Stimulated activated CD4-positive, alpha-beta T cell treated with anti-CD3 and anti-CD28 coated beads, Interleukin-15, amount 100 ng/mL, for 24 hours (primary cell): ENCODE data around the gene ATP5ME.
"Not testable (repeated sequence)": the region's sequence is repeated elsewhere in the genome, so short reads cannot be mapped to it uniquely, and the experiment has no call there.

Source experiments
- DNase-seq: peaks from one replicate; pipeline ENCODE4 v3.0.0-alpha.2; 2020

Gene ATP5ME

GRCh38 chr4:674172-675035 is at the start of gene ATP5ME, which contains the start of gene MYL5:
Gene ATP5ME (minus strand): TSS chr4:674276. CDS start chr4:674247, 29 bp downstream.
Gene MYL5 (plus strand): TSS chr4:674542. CDS start chr4:678027, 3,485 bp downstream.
- peak; percentile 97 for DNase-seq

DNA sequence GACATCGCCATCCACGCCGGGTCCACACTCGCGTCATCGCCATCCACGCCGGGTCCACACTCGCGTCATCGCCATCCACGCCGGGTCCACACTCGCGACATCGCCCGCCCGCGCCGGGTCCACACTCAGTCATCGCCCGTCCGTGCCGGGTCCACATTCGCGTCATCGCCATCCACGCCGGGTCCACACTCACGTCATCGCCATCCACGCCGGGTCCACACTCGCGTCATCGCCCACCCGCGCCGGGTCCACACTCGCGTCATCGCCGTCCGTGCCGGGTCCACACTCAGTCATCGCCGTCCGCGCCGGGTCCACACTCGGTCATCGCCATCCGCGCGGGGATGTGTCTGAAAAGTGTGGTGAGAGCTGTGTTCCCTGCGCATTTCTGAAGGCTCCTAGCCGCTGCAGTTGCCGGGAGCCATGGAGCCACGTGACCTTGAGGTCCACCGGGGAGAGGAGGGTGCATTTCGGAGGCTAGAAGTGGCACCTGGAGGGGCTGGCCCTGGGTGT is 48.8 kb upstream of the ATP5ME start:
- DNase-seq = no peak

GRCh38 chr4:722169-722725 is 48.2 kb upstream of the ATP5ME start:
- DNase-seq = no peak

GRCh38 chr4:721261-722168 is 47.4 kb upstream of the ATP5ME start:
- DNase-seq = no peak

DNA sequence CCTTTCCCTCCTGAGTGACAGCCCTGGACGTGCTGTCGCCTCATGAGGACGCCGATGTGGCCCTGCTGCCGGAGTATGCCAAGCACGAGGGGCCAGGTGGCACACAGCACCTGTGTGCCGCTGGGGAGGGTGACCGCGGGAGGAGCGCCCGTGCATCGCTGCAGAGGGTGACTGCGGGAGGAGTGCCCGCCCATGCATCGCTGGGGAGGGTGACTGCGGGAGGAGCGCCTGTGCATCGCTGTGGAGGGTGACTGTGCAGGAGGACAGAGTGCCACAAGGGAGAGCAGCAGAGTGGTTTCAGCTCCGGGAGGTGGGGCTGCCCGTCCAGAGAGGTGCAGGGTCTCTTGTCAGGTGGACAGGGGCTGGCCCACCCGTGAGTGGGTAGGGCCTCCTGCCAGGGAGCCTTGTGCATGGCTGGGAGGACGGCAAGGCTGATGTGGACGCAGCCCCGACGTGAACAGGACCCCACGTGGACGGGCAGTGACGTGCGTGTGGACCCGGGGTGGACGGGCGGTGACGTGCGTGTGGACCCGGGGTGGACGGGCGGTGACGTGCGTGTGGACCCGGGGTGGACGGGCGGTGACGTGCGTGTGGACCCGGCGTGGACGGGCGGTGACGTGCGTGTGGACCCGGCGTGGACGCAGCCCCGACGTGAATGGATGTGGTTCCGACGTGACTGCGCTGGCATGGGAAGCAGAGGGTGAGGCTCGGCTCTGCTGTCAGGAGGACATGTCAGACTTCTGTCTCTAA is 46.2 kb upstream of the ATP5ME start:
- DNase-seq = no peak

DNA sequence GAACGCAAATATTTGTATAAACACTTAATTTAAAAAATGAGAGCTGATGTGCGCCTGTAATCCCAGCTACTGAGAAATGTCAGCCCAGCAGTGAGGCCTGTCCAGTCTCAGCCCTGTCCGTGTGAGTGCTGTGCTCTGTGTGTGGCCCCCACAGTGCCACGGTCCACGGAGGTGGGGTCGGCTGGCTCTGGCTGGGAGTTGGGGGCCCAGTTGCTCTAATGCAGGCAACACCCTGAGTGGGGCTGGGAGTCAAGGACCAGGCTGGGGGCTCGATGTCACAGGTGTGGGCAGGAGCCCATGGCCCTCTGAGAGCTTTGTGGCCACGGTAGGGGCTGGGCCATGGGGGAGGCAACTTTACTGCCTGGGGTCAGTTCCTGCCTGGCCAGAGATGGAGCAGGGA is 44.4 kb upstream of the ATP5ME start:
- DNase-seq = no peak

DNA sequence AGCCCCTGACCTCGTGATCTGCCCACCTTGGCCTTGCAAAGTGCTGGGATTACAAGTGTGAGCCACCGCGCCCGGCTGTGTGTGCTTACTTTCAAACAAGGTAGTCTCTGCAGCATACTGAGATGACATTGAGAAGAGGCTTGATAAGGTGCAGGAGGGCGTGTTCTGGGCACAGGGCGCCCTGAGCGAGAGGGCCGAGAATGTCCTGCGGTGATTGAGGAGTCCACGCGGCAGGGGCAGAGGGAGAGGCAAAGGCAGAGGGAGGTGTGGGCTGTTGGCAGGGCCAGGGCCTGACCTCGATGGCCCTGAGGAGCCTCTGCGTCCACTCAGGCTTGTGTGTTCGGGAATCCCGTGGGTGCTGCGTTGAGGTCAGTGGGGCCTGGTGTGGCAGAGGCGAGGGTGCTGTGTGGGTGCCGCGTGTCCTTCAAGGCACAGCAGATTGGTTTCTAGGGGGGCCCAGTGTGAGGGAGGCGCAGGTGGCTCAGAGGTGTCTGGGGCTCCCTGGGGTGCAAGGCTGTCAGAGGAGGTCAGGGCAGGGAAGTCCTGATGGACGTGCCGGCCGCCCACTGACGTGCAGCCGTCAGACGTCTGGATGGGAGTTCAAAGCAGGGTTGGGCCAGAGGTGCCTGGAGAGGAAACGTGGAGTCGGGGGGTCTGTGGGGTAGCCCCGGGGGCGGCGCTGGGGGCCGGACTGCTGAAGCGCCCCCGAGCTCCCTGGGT is 43.7 kb upstream of the ATP5ME start:
- DNase-seq = no peak

GRCh38 chr4:714087-714486 is 40.0 kb upstream of the ATP5ME start:
- DNase-seq = no peak

- no peak for DNase-seq
Measured at GRCh38 chr4:712916-713632, 39.0 kb upstream of the ATP5ME start.

DNA sequence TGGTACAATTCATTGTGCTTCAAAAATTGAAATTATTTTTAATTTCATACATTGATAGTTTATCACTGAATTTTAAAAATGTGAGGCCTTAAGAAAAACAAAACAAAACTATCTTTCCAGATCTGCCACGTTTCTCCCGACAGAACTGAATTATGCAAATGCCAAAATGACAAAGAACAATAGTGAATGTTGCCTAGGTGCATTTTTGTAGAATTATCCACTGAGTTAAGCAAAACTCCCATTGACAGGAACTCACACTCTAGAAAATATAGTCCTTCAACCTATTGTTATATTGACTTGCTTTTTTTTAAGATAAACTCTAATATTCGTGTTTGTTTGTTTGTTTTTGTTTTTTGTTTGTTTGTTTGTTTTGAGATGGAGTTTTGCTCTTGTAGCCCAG is 38.0 kb upstream of the ATP5ME start:
- no peak for DNase-seq

GRCh38 chr4:710916-711315 is 36.8 kb upstream of the ATP5ME start:
- no peak for DNase-seq

- no peak for DNase-seq
Measured at GRCh38 chr4:710116-710515, 36.0 kb upstream of the ATP5ME start.

DNA sequence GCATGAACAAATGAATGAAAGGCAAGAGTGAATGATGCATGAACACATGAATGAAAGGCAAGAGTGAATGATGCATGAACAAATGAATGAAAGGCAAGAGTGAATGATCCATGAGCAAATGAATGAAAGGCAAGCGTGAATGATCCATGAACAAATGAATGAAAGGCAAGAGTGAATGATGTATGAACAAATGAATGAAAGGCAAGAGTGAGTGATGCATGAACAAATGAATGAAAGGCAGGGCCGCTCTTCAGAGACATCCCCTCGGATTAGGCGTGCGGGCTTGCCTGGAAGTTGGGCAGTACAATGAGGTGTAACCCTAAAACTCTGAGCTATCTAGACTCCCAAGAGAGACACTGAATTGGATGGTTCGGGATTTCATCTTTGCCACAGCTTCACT is 35.3 kb upstream of the ATP5ME start:
- DNase-seq = no peak

GRCh38 chr4:708631-708933 is 34.5 kb upstream of the ATP5ME start:
- no peak for DNase-seq

DNA sequence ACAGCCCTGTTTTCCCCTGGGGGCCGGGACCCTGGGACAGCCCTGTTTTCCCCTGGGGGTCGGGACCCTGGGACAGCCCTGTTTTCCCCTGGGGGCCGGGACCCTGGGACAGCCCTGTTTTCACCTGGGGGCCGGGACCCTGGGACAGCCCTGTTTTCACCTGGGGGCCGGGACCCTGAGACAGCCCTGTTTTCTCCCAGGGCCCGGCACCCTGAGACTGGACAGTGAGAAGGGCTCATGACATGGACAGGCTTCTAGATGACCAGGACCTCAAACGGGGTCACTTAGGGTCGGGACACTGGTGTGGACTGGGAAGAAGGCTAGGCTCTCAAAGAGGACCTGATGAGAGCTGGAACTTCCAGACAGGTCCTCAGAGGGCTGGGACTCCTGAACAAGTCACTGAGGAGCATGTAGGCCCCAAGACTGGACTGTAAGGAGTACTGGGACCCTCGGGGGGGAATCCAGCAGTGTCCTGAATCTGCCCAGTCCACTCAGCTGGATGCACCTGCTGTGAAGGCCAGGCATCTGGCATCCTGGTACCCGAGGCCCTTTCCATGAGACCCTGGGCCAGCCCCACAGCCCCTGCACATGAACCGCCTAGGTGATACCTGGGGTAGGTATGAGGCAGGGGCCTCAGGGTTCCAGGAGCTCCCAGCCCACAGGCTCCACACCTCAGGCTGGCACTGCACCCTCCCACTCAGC is 34.0 kb upstream of the ATP5ME start:
- DNase-seq = no peak

DNA sequence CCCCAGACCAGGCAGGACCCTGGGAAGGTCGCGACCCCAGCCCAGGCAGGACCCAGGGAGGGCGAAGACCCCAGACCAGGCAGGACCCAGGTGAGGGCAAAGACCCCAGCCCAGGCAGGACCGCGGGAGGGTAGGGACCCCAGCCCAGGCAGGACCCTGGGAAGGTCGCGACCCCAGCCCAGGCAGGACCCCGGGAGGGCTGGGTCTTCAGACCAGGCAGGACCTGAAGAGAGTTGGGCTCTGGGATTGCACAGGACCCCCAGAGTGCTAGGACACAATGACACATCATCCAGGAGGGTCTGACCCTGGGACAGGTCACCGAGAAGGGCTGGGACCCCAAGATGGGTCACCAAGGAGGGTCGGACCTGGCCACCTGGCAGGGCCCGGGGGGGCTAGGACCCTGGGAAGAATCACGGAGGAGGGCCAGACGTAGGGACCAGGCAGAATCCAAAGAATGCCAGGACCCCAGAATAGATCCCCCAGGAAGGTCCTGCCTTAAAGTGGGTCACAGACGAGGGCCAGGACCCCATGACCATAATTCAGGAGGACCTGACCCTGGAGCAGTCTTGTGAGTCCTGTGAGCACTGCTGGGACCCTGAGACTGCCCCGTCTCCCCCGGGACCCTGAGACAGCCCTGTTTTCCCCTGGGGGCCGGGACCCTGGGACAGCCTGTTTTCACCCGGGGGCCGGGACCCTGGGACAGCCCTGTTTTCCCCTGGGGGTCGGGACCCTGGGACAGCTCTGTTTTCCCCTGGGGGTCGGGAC is 32.9 kb upstream of the ATP5ME start:
- DNase-seq = no peak

DNA sequence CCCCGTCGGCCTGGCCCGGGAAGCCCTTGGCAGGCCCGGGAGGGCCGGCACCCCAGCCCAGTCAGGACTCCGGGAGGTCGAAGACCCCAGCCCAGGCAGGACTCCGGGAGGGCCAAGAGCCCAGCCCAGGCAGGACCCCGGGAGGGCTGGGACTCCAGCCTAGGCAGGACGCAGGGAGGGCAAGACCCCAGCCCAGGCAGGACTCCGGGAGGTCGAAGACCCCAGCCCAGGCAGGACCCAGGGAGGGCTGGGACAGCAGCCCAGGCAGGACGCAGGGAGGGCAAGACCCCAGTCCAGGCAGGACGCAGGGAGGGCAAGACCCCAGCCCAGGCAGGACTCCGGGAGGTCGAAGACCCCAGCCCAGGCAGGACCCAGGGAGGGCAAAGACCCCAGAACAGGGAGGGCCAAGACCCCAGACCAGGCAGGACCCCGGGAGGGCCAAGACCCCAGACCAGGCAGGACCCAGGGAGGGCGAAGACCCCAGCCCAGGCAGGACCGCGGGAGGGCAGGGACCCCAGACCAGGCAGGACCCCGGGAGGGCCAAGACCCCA is 32.1 kb upstream of the ATP5ME start:
- DNase-seq = not testable (repeated sequence)

GRCh38 chr4:705278-706082 is 31.4 kb upstream of the ATP5ME start, which contains the start of gene PCGF3:
Gene PCGF3 (plus strand): TSS chr4:705832. CDS start chr4:733681, 27,849 bp downstream.
- DNase-seq = peak; percentile 98

GRCh38 chr4:704971-705277 is 30.8 kb upstream of the ATP5ME start:
- DNase-seq = no peak
